K562 (cell line): ENCODE results near the gene GPHA2. TPM values are rescaled to one million over a fixed set of nuclear protein-coding genes. Genes with fewer than 3 reads are reported as not detected.

Source experiments
- CCNT2 ChIP-seq: IDR thresholded peaks from 2 replicates; pipeline ENCODE4 v1.6.1; 2011; ENCODE audit warnings: borderline replicate concordance, low read depth, mild to moderate bottlenecking, moderate library complexity, mixed read lengths, low read length; ENCODE audit not compliant: insufficient read length; ENCODE audit errors: extremely low read depth
- CHD7 ChIP-seq: fragments of 200-600 bp; sonication (generic); IDR thresholded peaks from one replicate; pipeline ENCODE4 v1.6.1; 2012; ENCODE audit warnings: mild to moderate bottlenecking, low read depth, low read length, inconsistent platforms
- CREM ChIP-seq: IDR thresholded peaks from 2 replicates; pipeline ENCODE4 v1.6.1; 2014; ENCODE audit warnings: antibody characterized with exemption, low read depth
- DDX20 ChIP-seq: fragments of 450-650 bp; IDR thresholded peaks from 2 replicates; pipeline ENCODE4 v1.6.1; 2016; ENCODE audit warnings: missing genetic modification characterization, low read depth, mild to moderate bottlenecking, missing compliant biosample characterization, moderate library complexity
- RBFOX2 ChIP-seq: fragments of 200-400 bp; formaldehyde crosslinking; IDR thresholded peaks from 2 replicates; pipeline ENCODE4 v1.6.1; 2017; ENCODE audit warnings: low read depth, mild to moderate bottlenecking, low read length, moderate library complexity
- SMC3 ChIP-seq: conservative IDR thresholded peaks from 2 replicates; pipeline ENCODE4 v1.6.1; 2011; ENCODE audit warnings: low read depth, low read length, improper control_type of control experiment; ENCODE audit not compliant: insufficient read depth
- SPI1 ChIP-seq: IDR thresholded peaks from 2 replicates; pipeline ENCODE4 v1.6.1; 2011; ENCODE audit warnings: low read depth, low read length, control low read depth, borderline replicate concordance
- ZBTB49 ChIP-seq: sonication (generic); formaldehyde crosslinking; IDR thresholded peaks from 2 replicates; pipeline ENCODE4 v1.8.0; 2022; ENCODE audit warnings: missing genetic modification reagents, mild to moderate bottlenecking, borderline replicate concordance
- ZBTB9 ChIP-seq: fragments of 450-650 bp; formaldehyde crosslinking; IDR thresholded peaks from 2 replicates; pipeline ENCODE4 v1.4.0; 2020; ENCODE audit warnings: mild to moderate bottlenecking, moderate library complexity
- ZKSCAN1 ChIP-seq: fragments of 150-350 bp; IDR thresholded peaks from 2 replicates; pipeline ENCODE4 v1.6.1; 2016; ENCODE audit warnings: low read depth, low read length
- polyA plus RNA-seq, 8 experiments: library from polyadenylated mRNA; depleted of rRNA in 4 of 8; stranded (reverse) in 5 of 8; unstranded in 3 of 8; fragments of >200 nt; fragmentation: Nextera tagmentation in 2 of 8; fragmentation: Illumina TruSeq in 1 of 8; extraction: Ambion mirVana in 2 of 8; extraction: Trizol in 1 of 8; gene quantifications; 2 replicates each; pipeline versions ENCODE4 v1.2.1 to v1.2.3, GENCODE V29; 2011 to 2014; ENCODE audit warnings: inconsistent platforms in 1 of 8, missing spikeins in 1 of 8
- total RNA-seq, 7 experiments: library from RNA; depleted of rRNA in 6 of 7; stranded (reverse); fragments of >200 nt in 6 of 7; fragmentation: Illumina TruSeq in 2 of 7; extraction: Trizol in 2 of 7; gene quantifications; 2 replicates each; pipeline versions ENCODE4 v1.2.1 to v1.2.3, GENCODE V29; 2011 to 2021; ENCODE audit warnings: low replicate concordance in 1 of 7

The GPHA2 gene
- total and polyA plus RNA-seq, 9 of the 15 experiments (the other 6 are each of a cell fraction or from before 2014, with no cell fraction given) = 0.17 to 0.22 TPM; not detected in 7

- TF ChIP-seq CHD7 (no peak), SMC3 (peak; percentile 51), RBFOX2 (peak; percentile 82), CREM (0 out of 2 replicates have a peak, but pooled peaks have one; percentile 25), ZBTB49 (CRISPR knock-in tag) (0 out of 2 replicates have a peak, but pooled peaks have one; percentile 72), DDX20 (tag) (no peak), CCNT2 (peak; percentile 84), SPI1 (peak; percentile 57), ZBTB9 (CRISPR knock-in tag) (peak; percentile 73; the same call in 1 of the 2 replicates), ZKSCAN1 (peak; percentile 70)
These were observed 47.8 kb downstream of the GPHA2 start (continued) for GRCh38 chr11:64887757-64888405.
